ENCODE measurements around the gene RYR1. TPM values are rescaled to one million over a fixed set of nuclear protein-coding genes. Genes with fewer than 3 reads are reported as not detected.
A peak's percentile ranks its signal among the peaks of the same experiment; 100 is the strongest.

RYR1 gene
- total RNA-seq, 1 experiment from 2014 or later = 4.1 TPM

DNA sequence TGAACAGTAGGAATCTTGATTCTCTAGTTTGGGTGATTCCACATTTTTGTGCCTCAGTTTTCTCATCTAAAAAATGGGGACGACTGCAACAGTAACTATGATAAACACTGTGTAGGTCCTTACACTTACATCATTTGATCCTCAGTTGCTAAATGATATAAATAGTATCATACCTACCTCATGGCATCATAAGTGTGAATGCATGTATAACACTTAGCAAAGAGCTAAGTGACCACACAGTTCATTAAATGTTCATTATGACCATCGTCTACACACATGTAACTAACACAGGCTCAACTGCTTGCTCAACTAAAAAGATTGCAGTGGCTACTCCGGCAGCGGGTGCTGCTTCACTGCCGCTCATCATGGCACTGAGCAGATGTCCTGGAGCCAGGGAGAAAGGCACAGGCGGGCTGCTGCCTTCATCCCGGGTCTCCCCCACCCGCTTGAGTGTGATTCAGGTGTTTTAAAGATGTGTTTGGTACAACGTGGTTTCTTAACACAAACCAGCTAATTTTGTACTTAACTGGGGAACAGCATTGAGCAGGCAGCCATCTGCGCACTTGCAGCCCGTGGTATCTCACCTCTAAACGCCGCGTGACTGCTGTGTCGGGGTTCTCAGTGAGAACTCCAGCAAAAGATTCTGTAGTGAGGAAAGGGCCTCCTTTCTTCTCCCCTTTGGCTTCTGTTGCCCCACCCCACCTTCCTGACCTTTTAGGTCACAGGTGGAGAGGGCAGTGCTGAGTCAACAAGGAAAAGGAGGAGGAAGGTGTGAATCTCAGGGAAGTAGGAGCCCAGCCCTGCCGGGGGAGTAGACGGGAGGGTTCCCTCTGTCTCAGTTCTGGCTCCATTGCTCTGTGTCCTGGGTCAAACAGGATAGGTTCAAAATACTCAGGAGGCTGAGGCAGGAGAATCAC is 202.2 kb downstream of the RYR1 start:
- DNase-seq (ENCODE audit: low read depth, low spot score) = no peak
- no peaks in the 10 kb centered on the region for H3K9me3 ChIP-seq (ENCODE audit: control insufficient read depth in 1 of 2, insufficient read depth in 1 of 2, low read depth in 1 of 2, low read length in 2 of 2)
- no peaks in the 10 kb centered on the region for H3K27me3 ChIP-seq (ENCODE audit: insufficient read depth, low read length)
- ChIA-PET RAD21 (ENCODE audit: low non-redundant PET in 1 of 2, low total read pairs in 2 of 2, uncharacterized antibody in 2 of 2, unreplicated experiment in 2 of 2) (no interaction called here), POLR2A (interaction anchor here (0.6 kb wide), 1 partner anchor 9 kb away, joined by 3 read pairs; no protein-coding TSS in a partner anchor), CTCF (interaction anchor here (1.2 to 3.2 kb wide), 8 partner anchors 12 to 232 kb away, joined by 3 to 28 read pairs (median 8); partner anchors contain the start of genes ACTN4, EIF3K and FAM98C)
- ATAC-seq = no peak
- no peaks in the 10 kb centered on the region for H3K9me2 ChIP-seq (ENCODE audit: insufficient read depth)
- peaks cover 15 to 53% of the 10 kb centered on the region in 2 experiments for H3K4me1 ChIP-seq (ENCODE audit: control insufficient read depth in 1 of 2, insufficient read depth in 2 of 2, low read length in 2 of 2)
- H3K27ac ChIP-seq (ENCODE audit: low read depth, low read length) = peak overlapping the region; percentile 29
- TF ChIP-seq YY1 (IDR thresholded peaks at IDR 0.05; ENCODE audit: extremely low read depth, insufficient replicate concordance, low read depth, low read length) (no peak), POLR2AphosphoS5 (IDR thresholded peaks at IDR 0.05; ENCODE audit: low read depth, low read length) (no peak), TCF7L2 (IDR thresholded peaks at IDR 0.05; ENCODE audit: borderline replicate concordance, extremely low read depth, insufficient read depth, insufficient read length) (no peak)
- TF ChIP-seq, protein P1, sequence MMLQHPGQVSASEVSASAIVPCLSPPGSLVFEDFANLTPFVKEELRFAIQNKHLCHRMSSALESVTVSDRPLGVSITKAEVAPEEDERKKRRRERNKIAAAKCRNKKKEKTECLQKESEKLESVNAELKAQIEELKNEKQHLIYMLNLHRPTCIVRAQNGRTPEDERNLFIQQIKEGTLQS (IDR thresholded peaks at IDR 0.05) = no peak
- H3K4me2 ChIP-seq (ENCODE audit: low read length) = peak overlapping the region; percentile 45
- peaks cover 11% of the 10 kb centered on the region; the same call in 1 of the 2 replicates for H3K79me2 ChIP-seq (ENCODE audit: insufficient read depth, low read length)
- no peaks in the 10 kb centered on the region for H4K20me1 ChIP-seq (ENCODE audit: insufficient read depth)
- peak overlapping the region; percentile 32 for H3K9ac ChIP-seq (ENCODE audit: low read length)
- no TSS peak for BruUV-seq (replicated peaks)
- H2AFZ ChIP-seq (ENCODE audit: low read depth, low read length, poor library complexity, severe bottlenecking) = no peak overlapping the region
- intact Hi-C loops (cut with micrococcal nuclease) = loop anchor here (2.0 to 10.0 kb wide), 3 partner anchors 121 to 297 kb away; partner anchors contain the start of genes FAM98C, MRPS12 and SARS2
- H3K36me3 ChIP-seq (ENCODE audit: control insufficient read depth in 1 of 2, insufficient read depth in 2 of 2, low read length in 2 of 2) = peaks cover 14 to 24% of the 10 kb centered on the region in 2 experiments; a peak in 3 of 4 replicates
- H3K4me3 ChIP-seq (replicated peaks in 1 of 2; ENCODE audit: low read depth in 1 of 2, low read length in 2 of 2) = 0 out of 4 replicates have a peak overlapping the region, but pooled peaks of 1 of the 2 experiments have one; percentile 12

Other genes with a start within 250 kb of the RYR1 start
- gene DPF1, start 209.5 kb upstream of the RYR1 start, total RNA-seq (2021; ENCODE audit: unreplicated experiment) = 9.7 TPM
- 0.84 TPM for gene PPP1R14A, start 177.3 kb upstream of the RYR1 start, total RNA-seq (2021; ENCODE audit: unreplicated experiment)
- gene SPINT2, start 169.1 kb upstream of the RYR1 start, total RNA-seq (2021; ENCODE audit: unreplicated experiment) = 500 TPM
- gene C19orf33, start 129.4 kb upstream of the RYR1 start, total RNA-seq (2021; ENCODE audit: unreplicated experiment) = 135 TPM
- gene YIF1B, start 117.7 kb upstream of the RYR1 start, total RNA-seq (2021; ENCODE audit: unreplicated experiment) = 67.5 TPM
- gene KCNK6, start 113.8 kb upstream of the RYR1 start, total RNA-seq (2021; ENCODE audit: unreplicated experiment) = 11.0 TPM
- 3.5 TPM for gene CATSPERG, start 97.9 kb upstream of the RYR1 start, total RNA-seq (2021; ENCODE audit: unreplicated experiment)
- 195 TPM for gene PSMD8, start 59.1 kb upstream of the RYR1 start, total RNA-seq (2021; ENCODE audit: unreplicated experiment)
- 0.47 TPM for gene GGN, start 45.7 kb upstream of the RYR1 start, total RNA-seq (2021; ENCODE audit: unreplicated experiment)
- 3.4 TPM for gene SPRED3, start 45.0 kb upstream of the RYR1 start, total RNA-seq (2021; ENCODE audit: unreplicated experiment)
- gene FAM98C, start 30.6 kb upstream of the RYR1 start, total RNA-seq (2021; ENCODE audit: unreplicated experiment) = 33.8 TPM
- not detected for gene RASGRP4, start 7.5 kb upstream of the RYR1 start, total RNA-seq (2021; ENCODE audit: unreplicated experiment)
- gene MAP4K1, start 184.3 kb downstream of the RYR1 start, total RNA-seq (2021; ENCODE audit: unreplicated experiment) = 9.1 TPM
- gene EIF3K, start 185.5 kb downstream of the RYR1 start, total RNA-seq (2021; ENCODE audit: unreplicated experiment) = 313 TPM
- gene ACTN4, start 214.0 kb downstream of the RYR1 start, total RNA-seq (2021; ENCODE audit: unreplicated experiment) = 651 TPM

Data from HCT116 (cell line).